ENCODE measurements around the gene C9.

Gene C9

GRCh38 chr5:39255406-39255805 lies 108.9 kb downstream of the C9 start:
- CTCF ChIA-PET, result interaction anchor here (1.5 to 1.7 kb wide), 2 partner anchors 28 to 38 kb away, joined by 4 to 6 read pairs; no protein-coding TSS in a partner anchor

DNA sequence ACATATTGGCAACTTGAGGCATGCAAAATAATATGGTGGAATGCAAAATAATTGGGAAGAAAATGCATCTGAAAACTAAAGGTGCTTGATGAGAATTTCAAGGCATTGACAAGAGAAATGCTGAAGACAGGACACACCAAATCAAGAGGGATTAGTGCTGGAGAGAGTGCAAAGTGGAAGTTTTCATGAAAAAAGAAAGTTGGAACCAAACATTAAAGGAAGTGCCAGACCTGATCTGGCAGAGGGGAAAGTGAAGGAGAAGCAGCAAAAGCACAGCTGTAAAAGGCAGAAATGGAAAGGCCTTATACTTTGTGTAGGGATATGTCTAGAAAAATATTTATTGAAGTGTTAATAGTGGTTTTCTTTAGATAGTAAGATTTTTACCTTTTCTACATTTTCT lies 109.6 kb downstream of the C9 start:
- DNase-seq (ENCODE audit: extremely low spot score), result no peak
- ChIA-PET CTCF (interaction anchor here (1.7 kb wide), 1 partner anchor 28 kb away, joined by 4 read pairs; no protein-coding TSS in a partner anchor), POLR2A (no interaction called here)
- TF ChIP-seq CTCF (IDR thresholded peaks at IDR 0.05; ENCODE audit: control extremely low read depth, extremely low read depth, low read depth, missing control alignments), result no peak

More at GRCh38 chr5:39255406-39255805, 108.9 kb downstream of the C9 start:
- POLR2A ChIA-PET, result no interaction called here
- DNase-seq (ENCODE audit: extremely low spot score), result no peak
- no peak for TF ChIP-seq CTCF (IDR thresholded peaks at IDR 0.05; ENCODE audit: control extremely low read depth, extremely low read depth, low read depth, missing control alignments)

DNA sequence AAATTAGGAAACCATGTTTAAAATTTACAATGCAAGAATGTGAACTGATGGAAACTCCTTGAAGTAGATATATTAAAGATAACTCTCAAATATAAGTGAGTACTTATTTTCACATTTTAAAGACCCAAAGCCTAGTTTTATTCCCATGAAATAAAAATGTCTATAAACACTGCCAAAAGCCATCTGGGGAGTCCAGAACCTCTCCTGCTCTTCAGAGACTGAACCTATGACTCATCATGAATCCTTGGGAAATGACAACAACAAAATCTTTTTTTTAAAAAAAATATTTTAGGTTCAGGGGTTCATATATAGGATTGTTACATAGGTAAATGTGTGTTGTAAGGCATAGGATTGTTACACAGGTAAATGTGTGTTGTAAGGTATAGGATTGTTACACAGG lies 111.1 kb downstream of the C9 start:
- POLR2A ChIA-PET, result no interaction called here
- no peak for DNase-seq (ENCODE audit: extremely low spot score)
- no peak for TF ChIP-seq CTCF (IDR thresholded peaks at IDR 0.05; ENCODE audit: control extremely low read depth, extremely low read depth, low read depth, missing control alignments)
- CTCF ChIA-PET, result interaction anchor here (0.8 kb wide), 1 partner anchor 11 kb away, joined by 3 read pairs; no protein-coding TSS in a partner anchor

GRCh38 chr5:39249564-39250274 lies 114.6 kb downstream of the C9 start:
- TF ChIP-seq CTCF (IDR thresholded peaks at IDR 0.05; ENCODE audit: control extremely low read depth, extremely low read depth, low read depth, missing control alignments), result no peak
- POLR2A ChIA-PET, result no interaction called here
- CTCF ChIA-PET, result no interaction called here
- no peak for DNase-seq (ENCODE audit: extremely low spot score)

DNA sequence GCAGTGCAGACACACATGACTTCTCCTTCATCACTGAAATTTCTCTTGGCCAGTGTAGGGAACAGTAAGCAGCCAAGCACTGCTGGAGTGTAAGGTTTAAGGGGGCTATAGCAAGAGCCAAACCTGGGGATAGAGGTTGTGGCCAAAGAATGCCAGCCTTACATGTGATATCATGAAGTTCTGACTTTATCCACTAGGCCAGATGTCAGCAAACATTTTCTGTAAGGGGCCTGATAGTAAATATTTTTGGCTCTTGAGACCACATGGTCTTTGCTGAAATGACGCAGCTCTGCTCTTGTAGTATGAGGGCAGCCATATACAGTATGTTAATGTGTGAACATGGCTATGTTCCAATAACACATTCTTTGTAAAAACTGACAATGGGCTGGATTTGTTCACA lies 115.2 kb downstream of the C9 start:
- TF ChIP-seq CTCF (IDR thresholded peaks at IDR 0.05; ENCODE audit: control extremely low read depth, extremely low read depth, low read depth, missing control alignments), result no peak
- ChIA-PET POLR2A (no interaction called here), CTCF (interaction anchor here (1.0 kb wide), 1 partner anchor 11 kb away, joined by 3 read pairs; no protein-coding TSS in a partner anchor)
- no peak for DNase-seq (ENCODE audit: extremely low spot score)

DNA sequence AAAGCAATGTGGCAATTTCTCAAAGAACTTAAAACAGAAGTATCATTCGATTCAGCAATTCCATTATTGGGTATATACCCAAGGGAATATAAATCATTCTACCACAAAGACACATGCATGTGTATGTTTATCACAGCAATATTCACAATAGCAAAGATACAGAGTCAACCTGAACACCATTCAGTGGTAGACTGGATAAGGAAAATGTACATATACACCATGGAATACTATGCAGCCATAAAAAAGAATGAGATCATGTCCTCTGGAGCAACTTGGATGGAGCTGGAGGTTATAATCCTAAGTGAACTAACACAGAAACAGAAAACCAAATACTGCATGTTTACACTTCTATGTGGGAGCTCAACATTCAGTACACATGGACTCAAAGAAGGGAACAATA lies 123.5 kb downstream of the C9 start:
- no peak for TF ChIP-seq CTCF (IDR thresholded peaks at IDR 0.05; ENCODE audit: control extremely low read depth, extremely low read depth, low read depth, missing control alignments)
- DNase-seq (ENCODE audit: extremely low spot score), result no peak
- POLR2A ChIA-PET, result no interaction called here
- CTCF ChIA-PET, result interaction anchor here (1.3 kb wide), 1 partner anchor 23 kb away, joined by 6 read pairs; no protein-coding TSS in a partner anchor
